Hypothalamus (tissue), 51 donors: ENCODE data around the gene RRAD.
A peak's percentile ranks its signal among the peaks of the same experiment; 100 is the strongest.
"Not testable (repeated sequence)": the region's sequence is repeated elsewhere in the genome, so short reads cannot be mapped to it uniquely, and the experiment has no call there.

Experiments used
- DNase-seq, 51 donors: peaks; one replicate each; lab custom pipeline; 2025; lab: John Stamatoyannopoulos, UW

RRAD gene

GRCh38 chr16:66903544-66904427 is 21.5 kb downstream of the RRAD start:
- no peak for DNase-seq

DNA sequence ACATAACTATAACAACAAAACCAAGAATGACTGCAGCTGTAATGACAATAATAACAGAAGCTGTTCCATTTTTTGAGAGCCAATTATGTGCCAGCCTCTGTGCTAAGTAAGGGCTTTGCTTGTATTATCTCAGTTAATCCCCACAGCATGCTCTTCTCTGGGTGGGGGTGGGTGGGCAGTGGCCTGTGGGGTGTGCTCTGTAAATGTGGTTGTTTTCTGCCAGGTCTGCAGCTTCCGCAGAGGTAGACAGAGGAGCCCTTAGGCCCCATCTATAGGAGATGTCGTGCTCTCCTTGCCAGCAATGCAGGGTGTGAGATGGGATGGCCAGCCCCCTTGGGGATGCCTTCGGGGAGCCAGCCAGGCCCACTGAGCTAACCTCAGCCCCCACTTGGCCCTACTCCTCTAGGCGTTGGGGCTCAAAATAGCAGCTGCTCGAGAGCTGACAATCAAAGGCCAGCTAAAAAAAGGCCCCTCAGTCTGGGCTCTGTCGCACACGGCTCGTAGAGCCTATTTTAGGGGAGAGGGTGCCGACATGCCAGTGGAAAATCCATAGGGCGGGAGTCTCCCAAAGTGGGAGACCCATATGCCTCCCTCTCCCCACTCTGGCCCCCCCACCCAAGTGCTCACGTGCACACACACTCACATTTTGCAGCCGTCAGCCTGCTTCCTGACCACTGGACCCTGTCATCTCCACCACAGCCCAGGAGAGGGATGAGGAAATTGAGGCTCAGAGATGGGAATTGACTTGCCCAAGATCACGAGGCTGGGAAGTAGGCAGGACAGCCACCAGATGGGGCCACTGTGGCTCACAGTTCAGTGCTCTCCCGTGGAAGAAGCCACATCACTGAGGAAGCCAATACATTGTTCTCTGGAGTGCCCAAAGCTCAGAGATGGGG is 22.4 kb downstream of the RRAD start:
- no peak for DNase-seq

DNA sequence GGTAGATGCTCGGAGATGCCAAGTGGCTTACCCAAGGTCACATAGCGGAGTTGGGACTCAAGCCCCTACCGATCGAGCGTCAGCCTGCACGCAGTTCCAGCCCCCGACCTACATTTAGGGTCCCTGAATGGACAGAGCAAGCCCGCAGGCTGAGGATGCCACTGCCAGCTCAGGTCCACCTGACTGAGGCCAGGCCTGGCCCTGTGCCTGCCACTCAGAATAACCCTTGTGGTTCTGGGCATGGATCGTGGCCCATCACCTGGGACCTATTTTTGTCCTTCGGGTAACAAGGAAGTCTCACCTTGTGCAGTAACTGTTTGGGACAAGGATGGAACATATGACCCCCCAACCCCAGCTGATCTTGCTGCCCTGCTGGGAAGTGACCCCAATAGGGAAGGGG is 23.7 kb downstream of the RRAD start:
- DNase-seq: no peak

GRCh38 chr16:66900721-66901441 is 24.5 kb downstream of the RRAD start:
- peak in 4 of 51 donors; percentile 19 to 40 (median 31) for DNase-seq

GRCh38 chr16:66899945-66900710 is 25.2 kb downstream of the RRAD start:
- DNase-seq: peak in 5 of 51 donors; percentile 5 to 58 (median 18)

DNA sequence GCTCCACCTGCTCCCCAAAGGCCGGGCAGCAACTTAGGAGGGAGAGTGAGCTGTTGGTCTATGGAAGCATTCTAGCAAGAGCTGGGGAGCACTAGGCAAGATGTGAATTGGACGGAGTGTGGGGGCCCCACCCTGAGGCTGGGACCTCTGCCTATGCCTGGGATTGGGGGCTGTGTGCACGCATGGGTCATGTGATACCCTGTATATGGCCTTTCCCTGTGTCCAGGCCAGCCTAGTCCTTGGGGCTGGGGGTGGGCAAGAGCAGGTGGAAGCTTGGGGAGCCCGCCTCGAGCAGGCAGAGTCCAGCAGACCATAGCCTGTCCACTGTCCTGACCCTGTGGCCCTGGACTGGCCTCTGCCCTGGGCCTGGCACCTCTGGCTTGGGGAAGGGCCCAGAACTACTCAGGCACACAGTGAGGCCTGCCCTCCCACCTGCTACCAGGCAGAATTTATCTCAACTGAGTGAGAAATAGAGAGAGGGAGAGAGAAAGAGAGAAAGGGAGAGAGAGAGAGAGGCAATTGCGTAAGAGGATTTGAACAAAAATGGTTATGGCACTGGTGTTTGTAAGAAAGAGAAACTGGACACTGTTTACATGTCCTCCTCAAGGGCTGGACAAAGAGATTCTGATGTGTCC is 25.9 kb downstream of the RRAD start:
- DNase-seq: no peak

GRCh38 chr16:66898933-66899309 is 26.4 kb downstream of the RRAD start:
- no peak for DNase-seq

GRCh38 chr16:66898207-66898606 is 27.1 kb downstream of the RRAD start:
- no peak for DNase-seq

DNA sequence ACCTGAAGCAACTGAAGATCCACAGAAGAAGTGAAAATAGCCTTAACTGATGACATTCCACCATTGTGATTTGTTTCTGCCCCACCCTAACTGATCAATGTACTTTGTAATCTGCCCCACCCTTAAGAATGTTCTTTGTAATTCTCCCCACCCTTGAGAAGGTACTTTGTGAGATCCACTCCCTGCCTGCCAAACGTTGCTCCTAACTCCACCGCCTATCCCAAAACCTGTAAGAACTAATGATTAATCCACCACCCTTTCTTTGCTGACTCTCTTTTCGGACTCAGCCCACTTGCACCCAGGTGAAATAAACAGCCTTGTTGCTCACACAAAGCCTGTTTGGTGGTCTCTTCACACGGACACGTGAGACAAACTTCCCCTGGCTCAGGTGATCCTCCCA is 28.7 kb downstream of the RRAD start:
- not testable (repeated sequence) for DNase-seq

DNA sequence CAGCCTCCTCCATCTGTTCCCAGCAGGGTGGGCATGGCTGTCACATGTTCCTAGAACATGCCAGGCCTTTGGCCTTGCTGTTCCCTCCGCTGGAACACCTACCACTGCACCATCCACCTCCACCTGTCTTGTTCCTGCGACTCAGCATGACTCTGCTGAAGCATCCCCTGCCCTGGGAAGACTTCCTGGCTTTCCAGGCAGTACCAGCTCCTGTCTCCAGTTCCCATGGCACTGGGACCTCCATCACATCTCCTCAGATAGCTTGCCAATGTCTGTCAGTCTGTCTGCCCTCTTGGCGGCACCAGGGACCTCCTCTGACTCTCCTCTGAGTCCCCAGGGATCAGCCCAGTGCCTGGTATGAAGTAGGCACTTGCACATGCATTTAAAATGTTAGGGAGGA is 29.3 kb downstream of the RRAD start:
- no peak for DNase-seq

DNA sequence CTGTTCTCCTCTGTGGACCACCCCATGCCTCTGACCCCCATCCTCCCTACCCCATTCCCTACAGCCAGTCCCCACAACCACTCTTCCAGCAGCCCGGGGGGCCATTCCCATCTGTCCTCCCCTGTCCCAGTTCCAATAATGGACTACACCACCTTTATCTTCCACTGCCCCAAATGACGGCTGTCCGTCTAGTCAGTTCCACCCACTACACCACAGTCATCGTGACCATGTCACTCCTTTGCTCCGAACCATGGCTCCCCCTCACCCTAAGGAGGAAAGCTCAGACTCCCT is 29.7 kb downstream of the RRAD start:
- no peak for DNase-seq

- DNase-seq: peak in 44 of 51 donors; percentile 10 to 81 (median 44)
These were observed 30.2 kb downstream of the RRAD start for GRCh38 chr16:66894948-66895688.

DNA sequence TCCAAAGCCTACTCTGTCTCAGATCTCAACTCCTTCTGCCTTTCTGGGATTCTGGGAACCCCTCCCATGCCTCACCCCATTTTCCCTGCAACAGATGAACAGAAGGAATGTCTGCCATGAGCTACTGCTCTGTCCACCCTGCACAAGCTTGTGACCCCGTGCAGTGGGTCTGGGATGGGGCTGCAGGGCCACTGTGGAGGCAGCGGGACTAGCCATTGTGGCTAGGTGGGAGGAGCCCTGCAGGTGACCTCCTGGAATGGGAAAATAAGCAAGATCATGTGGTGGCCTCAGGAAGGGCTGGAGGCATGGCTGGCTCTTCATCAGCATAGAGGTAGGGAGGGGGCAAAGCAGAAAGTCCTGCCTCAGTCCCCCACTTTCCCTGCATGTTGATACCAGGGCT is 31.3 kb downstream of the RRAD start:
- DNase-seq: no peak

- DNase-seq: no peak
These were observed 33.5 kb downstream of the RRAD start for GRCh38 chr16:66891797-66892196.

GRCh38 chr16:66891360-66891759 is 34.0 kb downstream of the RRAD start:
- DNase-seq: no peak

GRCh38 chr16:66890799-66891198 is 34.5 kb downstream of the RRAD start:
- peak in 1 of 51 donors; percentile 11 for DNase-seq

DNA sequence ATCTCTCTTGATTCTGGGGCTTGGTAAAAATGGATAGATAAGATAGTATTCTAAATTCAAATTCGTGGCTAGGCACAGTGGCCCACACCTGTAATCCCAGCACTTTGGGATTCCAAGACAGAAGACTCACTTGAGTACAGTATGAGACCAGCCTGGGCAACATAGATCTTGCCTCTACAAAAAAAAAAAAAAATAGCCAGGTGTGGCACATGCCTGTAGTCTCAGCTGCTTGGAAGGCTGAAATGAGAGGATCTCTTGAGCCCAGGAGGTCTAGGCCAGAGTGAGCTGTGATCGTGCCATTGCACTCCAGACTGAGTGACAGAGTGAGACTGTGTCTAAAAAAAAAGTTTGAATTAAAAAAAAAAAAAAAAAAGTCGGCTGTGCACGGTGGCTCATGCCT is 35.7 kb downstream of the RRAD start:
- no peak for DNase-seq

DNA sequence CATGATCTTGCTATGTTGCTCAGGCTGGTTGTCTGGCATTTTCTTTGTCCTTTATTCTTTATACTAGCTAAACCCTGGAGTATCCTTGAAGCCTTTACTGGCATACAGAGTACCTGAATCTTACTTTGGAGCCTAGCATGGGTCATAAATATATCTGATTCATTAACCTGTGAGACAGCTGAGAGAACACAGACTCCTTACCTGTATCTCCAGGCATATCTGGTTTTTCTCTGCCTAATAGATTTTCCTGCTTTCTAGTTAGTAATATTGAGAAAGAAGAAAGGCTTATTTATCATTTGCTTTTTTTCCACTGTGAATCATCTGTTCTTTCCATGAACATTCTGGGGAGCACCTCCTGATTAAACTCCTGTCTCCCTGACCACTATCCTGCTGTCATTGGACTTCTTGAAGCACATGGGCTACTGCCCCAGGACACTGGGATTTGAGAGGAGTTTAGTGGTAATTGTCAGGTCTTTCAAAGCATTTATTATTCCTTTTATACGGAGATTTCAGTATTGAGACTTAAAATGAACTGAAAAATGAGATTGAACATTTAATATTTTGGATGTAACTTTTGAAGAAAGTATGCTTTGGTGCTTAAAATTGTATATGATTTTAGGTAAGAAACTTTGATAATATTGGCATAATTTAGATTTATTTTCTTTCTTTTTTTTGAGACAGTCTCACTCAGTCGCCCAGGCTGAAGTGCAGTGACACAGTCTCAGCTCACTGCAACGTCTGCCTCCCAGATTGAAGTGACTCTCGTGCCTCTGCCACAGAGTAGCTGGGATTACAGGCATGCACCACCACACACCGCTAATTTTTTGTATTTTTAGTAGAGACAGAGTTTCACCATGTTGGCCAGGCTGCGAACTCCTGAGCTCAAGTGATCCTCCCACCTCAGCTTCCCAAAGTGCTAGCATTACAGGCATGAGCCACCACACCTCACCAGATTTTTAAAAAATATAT is 36.4 kb downstream of the RRAD start:
- DNase-seq: no peak
